Loucy (cell line): Measurements from ENCODE around the gene BEGAIN.

Source experiments
- H2AFZ ChIP-seq: fragments of 200-600 bp; sonication (generic); 2 replicates; pipeline ENCODE4 v1.6.0; 2016; ENCODE audit warnings: antibody characterized with exemption, mild to moderate bottlenecking, low read length, moderate library complexity
- H3F3A ChIP-seq: fragments of 200-600 bp; 2 replicates; pipeline ENCODE4 v1.6.0; 2016; ENCODE audit warnings: antibody characterized with exemption, low read depth, mild to moderate bottlenecking
- H3K27me3 ChIP-seq: fragments of 200-600 bp; sonication (generic); 2 replicates; pipeline ENCODE4 v1.6.1; 2014; ENCODE audit warnings: low read length, mild to moderate bottlenecking; ENCODE audit not compliant: insufficient read depth, poor library complexity, severe bottlenecking
- H3K36me3 ChIP-seq: fragments of 200-600 bp; sonication (generic); 2 replicates; pipeline ENCODE4 v1.6.1; 2016; ENCODE audit warnings: low read length; ENCODE audit not compliant: insufficient read depth
- H3K4me1 ChIP-seq: fragments of 200-600 bp; sonication (generic); 2 replicates; pipeline ENCODE4 v1.5.1; 2014; ENCODE audit warnings: low read length, mild to moderate bottlenecking; ENCODE audit not compliant: insufficient read depth, poor library complexity, severe bottlenecking
- H3K4me2 ChIP-seq: fragments of 200-600 bp; sonication (generic); 2 replicates; pipeline ENCODE4 v1.6.0; 2014; ENCODE audit warnings: antibody characterized with exemption, low read length, low read depth, mild to moderate bottlenecking; ENCODE audit not compliant: poor library complexity, severe bottlenecking
- H3K4me3 ChIP-seq: fragments of 200-600 bp; sonication (generic); 2 replicates; pipeline ENCODE4 v1.5.1; 2014; ENCODE audit warnings: low read length, mild to moderate bottlenecking, mixed read lengths; ENCODE audit not compliant: poor library complexity, severe bottlenecking
- H3K79me2 ChIP-seq: fragments of 200-600 bp; sonication (generic); 2 replicates; pipeline ENCODE4 v1.6.1; 2014; ENCODE audit warnings: low read length; ENCODE audit not compliant: insufficient read depth
- H3K9ac ChIP-seq: fragments of 200-600 bp; sonication (generic); 2 replicates; pipeline ENCODE4 v1.6.0; 2014; ENCODE audit warnings: mild to moderate bottlenecking, low read depth, low read length, moderate library complexity; ENCODE audit not compliant: poor library complexity, severe bottlenecking
- H3K9me2 ChIP-seq: fragments of 200-600 bp; sonication (generic); replicated peaks from 2 replicates; pipeline ENCODE4 v1.6.1; 2016; ENCODE audit warnings: low read depth, low read length, mixed read lengths
- H3K9me3 ChIP-seq: fragments of 200-600 bp; sonication (generic); 2 replicates; pipeline ENCODE4 v1.6.1; 2014; ENCODE audit warnings: mild to moderate bottlenecking, antibody characterized with exemption, low read length, low read depth; ENCODE audit not compliant: insufficient read depth
- H4K20me1 ChIP-seq: fragments of 200-600 bp; sonication (generic); 2 replicates; pipeline ENCODE4 v1.6.0; 2014; ENCODE audit warnings: antibody characterized with exemption, low read length, mild to moderate bottlenecking; ENCODE audit not compliant: insufficient read depth, poor library complexity, severe bottlenecking
- EZH2phosphoT487 ChIP-seq: fragments of 200-600 bp; IDR thresholded peaks from 2 replicates; pipeline ENCODE4 v1.6.1; 2018; ENCODE audit warnings: antibody characterized with exemption, mild to moderate bottlenecking, moderate library complexity, borderline replicate concordance
- TF ChIP-seq, protein P1 (sequence below): fragments of 200-600 bp; sonication (generic); conservative IDR thresholded peaks from 2 replicates; pipeline ENCODE4 v1.5.1; 2014; ENCODE audit warnings: mild to moderate bottlenecking, antibody characterized with exemption, low read length

Gene BEGAIN

DNA sequence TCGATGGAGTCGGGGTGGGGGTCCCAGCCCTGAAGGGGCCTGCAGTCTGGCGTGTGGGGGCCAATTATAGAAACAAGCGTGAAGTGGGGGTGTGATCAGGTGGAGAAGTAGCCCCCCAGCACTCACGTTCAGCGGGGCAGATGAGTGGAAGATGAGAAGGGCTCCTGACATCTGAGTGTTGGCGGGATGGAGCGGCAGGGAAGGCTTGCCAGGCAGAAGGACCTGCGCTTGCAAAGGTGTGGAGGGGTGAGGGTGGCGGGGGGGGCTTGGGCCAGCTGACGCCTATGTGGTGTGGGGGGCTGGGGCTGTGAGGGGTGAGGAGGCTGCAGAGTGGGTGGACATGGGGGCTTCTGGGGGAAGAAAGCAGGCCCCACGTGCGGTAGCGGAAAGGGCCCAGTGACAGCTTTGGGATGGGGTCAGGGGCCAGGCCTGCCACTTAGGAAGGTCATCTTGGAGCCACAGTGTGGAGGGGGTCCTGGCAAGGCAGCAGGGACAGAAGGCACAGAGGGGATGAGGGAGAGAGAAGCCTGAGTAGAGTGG lies 22.2 kb upstream of the BEGAIN start:
- Histone ChIP-seq H3K36me3 (no peaks in the 10 kb centered on the region), H3K9ac (no peak overlapping the region), H3K9me2 (no peaks in the 10 kb centered on the region)

DNA sequence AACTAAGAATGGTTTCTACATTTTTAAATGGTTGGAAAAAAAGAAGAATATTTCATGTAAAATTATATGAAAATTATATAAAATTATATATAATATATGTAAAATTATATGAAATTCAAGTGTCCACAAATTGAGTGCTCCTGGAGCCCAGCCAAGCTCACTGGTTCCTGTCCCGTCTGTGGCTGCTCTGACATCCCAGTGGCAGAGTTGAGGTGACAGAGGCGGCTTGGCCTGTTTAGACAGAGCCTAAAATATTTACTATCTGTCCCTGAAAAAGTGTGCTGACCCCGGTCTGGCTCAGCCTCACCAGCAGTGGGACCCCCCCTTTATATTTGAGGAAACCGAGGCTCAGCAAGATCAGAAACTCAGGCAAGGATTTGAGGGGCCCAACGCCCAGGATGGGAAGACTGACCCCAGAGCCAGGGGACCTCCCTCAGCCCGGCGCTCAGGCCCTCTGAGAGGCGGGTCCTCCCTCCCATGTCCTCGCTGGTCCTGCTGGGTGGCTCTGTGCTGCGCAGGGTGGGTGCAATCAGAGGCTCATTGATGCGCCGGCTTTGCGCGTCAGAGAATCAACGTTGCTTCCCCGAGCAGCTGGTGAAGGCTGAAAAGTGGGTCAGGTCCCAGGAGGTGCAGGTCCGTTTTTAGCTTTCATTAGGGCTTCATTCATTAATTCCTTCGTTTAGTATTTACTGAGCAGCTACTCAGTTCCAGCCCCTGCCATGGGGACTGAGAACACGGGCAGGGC lies 21.5 kb upstream of the BEGAIN start:
- Histone ChIP-seq H3K4me2 (no peak overlapping the region), H3K9ac (no peak overlapping the region), H3K36me3 (no peaks in the 10 kb centered on the region), H3K27me3 (no peaks in the 10 kb centered on the region), H3K4me1 (no peaks in the 10 kb centered on the region), H3F3A (no peaks in the 10 kb centered on the region), H3K9me3 (no peaks in the 10 kb centered on the region), H3K4me3 (no peak overlapping the region), H4K20me1 (no peaks in the 10 kb centered on the region), H3K9me2 (no peaks in the 10 kb centered on the region), H2AFZ (no peak overlapping the region), H3K79me2 (no peaks in the 10 kb centered on the region)
- no peak for TF ChIP-seq EZH2phosphoT487
- TF ChIP-seq, protein P1, sequence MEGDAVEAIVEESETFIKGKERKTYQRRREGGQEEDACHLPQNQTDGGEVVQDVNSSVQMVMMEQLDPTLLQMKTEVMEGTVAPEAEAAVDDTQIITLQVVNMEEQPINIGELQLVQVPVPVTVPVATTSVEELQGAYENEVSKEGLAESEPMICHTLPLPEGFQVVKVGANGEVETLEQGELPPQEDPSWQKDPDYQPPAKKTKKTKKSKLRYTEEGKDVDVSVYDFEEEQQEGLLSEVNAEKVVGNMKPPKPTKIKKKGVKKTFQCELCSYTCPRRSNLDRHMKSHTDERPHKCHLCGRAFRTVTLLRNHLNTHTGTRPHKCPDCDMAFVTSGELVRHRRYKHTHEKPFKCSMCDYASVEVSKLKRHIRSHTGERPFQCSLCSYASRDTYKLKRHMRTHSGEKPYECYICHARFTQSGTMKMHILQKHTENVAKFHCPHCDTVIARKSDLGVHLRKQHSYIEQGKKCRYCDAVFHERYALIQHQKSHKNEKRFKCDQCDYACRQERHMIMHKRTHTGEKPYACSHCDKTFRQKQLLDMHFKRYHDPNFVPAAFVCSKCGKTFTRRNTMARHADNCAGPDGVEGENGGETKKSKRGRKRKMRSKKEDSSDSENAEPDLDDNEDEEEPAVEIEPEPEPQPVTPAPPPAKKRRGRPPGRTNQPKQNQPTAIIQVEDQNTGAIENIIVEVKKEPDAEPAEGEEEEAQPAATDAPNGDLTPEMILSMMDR, result no peak

More for the DNA sequence above, 22.2 kb upstream of the BEGAIN start:
- Histone ChIP-seq H3K79me2 (no peaks in the 10 kb centered on the region), H2AFZ (no peak overlapping the region), H3K9me3 (no peaks in the 10 kb centered on the region), H3K27me3 (no peaks in the 10 kb centered on the region), H3K4me3 (no peak overlapping the region), H3K4me2 (no peak overlapping the region), H3F3A (no peaks in the 10 kb centered on the region), H4K20me1 (no peaks in the 10 kb centered on the region), H3K4me1 (no peaks in the 10 kb centered on the region)
- no peak for TF ChIP-seq EZH2phosphoT487
- TF ChIP-seq, protein P1, result no peak

DNA sequence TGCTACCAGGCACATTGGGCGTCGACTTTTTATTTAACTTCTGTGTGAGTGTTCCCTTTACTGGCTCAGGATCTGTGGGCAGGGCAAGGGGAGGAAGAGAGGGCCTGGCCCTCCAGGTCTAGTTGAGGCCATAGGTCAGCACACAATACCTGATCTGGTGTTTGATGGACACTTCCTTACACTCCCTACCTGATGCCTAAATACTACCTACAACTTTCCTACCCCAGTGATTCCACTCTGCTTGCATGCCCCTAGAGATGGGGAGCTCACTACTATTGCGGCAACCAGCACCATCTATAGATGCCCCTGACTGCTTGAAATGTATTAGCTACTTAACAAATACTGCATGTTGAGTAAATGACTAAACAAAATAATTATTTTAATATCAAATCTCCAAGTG lies 20.8 kb upstream of the BEGAIN start:
- H3K9ac ChIP-seq, result no peak overlapping the region
- no peak overlapping the region for H2AFZ ChIP-seq
- H3K4me1 ChIP-seq, result no peaks in the 10 kb centered on the region
- TF ChIP-seq, protein P1, result no peak
- no peak for TF ChIP-seq EZH2phosphoT487
- no peaks in the 10 kb centered on the region for H3K36me3 ChIP-seq
- no peaks in the 10 kb centered on the region for H3K9me3 ChIP-seq
- no peak overlapping the region for H3K4me2 ChIP-seq
- H3K27me3 ChIP-seq, result no peaks in the 10 kb centered on the region
- H3K4me3 ChIP-seq, result no peak overlapping the region
- no peaks in the 10 kb centered on the region for H3K9me2 ChIP-seq
- no peaks in the 10 kb centered on the region for H3F3A ChIP-seq
- H3K79me2 ChIP-seq, result no peaks in the 10 kb centered on the region
- no peaks in the 10 kb centered on the region for H4K20me1 ChIP-seq
